HG03280 (cell line): ENCODE data around the gene RRP15.
A peak's percentile ranks its signal among the peaks of the same experiment; 100 is the strongest.

ENCODE experiments used
- ATAC-seq: cut with Tn5 transposase; IDR thresholded peaks from one replicate; pipeline ENCODE4 v1.9.1; 2021; ENCODE audit warnings: mild to moderate bottlenecking, moderate library complexity; ENCODE audit not compliant: unreplicated experiment

Gene RRP15

GRCh38 chr1:218361298-218362065, 76.4 kb downstream of the RRP15 start:
- no peak for ATAC-seq

DNA sequence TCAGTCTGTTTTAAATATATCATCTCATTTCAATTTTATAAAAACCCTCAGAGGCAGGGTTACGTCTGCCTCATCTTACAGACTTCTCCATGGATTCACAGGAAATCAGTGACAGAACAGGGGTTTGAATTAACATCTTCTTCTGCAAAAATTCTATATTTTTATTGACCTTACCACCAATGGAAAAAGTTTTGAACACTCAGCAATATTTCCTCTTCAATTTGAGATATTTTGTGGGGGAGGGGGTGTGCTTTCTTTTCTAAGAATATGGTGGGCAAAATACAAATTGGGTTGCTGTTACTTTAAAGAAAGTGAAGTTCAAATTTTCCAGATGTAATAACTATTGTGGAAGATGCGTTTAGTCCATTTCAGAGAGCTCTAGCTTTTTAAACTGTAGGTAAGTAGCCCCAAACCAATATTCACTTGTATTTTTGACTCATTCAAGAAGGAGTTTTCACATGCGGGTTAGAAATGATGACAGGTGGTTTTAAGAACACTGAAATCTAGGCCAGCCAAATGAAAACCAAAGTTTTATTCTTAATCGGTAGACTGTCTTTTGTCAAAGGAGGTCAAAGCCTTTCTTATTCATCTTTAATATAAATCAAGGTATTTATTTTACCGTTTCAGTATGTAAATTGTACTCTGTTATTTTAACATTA, 77.5 kb downstream of the RRP15 start:
- ATAC-seq, result no peak

DNA sequence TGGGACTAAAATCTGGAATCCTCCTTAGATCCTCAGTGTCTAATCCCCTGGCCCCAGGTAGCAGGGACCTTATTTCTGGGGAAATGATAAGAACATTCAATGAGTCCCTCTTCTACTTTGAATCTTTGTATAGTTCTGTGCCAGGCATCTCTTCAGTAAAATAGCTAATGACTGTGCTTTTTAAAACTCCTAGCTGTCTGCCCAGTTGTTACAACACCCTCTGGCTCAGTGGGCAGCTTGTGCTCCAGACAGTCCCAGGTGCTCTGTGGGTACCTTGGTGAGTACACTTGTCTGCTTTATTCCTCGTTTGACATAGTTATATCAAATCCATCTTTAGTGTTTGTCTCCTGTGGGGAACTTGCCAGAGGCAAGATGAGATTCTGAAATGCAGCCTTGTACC, 78.0 kb downstream of the RRP15 start:
- no peak for ATAC-seq

- ATAC-seq, result no peak
Measured at GRCh38 chr1:218364028-218364710, 79.1 kb downstream of the RRP15 start.

- no peak for ATAC-seq
Measured at GRCh38 chr1:218365226-218365999, 80.3 kb downstream of the RRP15 start.

DNA sequence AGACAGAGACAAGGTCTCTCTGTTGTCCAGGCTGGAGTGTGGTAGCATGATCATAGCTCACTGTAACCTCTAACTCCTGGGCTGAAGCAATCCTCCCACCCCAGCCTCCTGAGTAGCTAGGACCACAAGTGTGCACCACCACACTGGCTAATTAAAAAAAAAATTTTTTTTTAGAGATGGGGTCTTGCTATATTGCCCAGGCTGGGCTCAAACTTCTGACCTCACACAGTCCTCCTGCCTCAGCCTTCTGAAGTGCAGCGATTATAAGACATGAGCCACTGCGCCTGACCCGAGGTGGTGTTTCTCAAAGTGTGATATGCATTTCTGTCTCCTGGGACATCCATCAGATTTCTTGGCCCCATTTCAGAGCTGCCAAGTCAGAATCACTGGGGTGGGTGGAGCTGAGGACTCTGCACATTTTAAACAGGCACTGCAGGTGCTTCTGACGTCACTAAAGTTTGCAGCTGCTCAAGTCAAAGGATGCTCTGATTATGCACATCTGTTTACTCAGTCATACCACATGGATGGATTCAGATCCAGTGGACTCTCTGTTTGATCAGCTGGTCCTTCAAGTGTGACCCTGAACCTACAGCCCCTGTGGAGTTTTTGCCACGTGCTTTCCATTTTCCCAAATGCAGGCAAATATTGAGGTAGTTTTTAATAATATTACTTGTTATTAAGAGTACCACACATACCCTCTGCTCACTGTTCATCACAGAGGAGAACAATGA, 81.4 kb downstream of the RRP15 start:
- ATAC-seq, result no peak

GRCh38 chr1:218367118-218367517, 82.0 kb downstream of the RRP15 start:
- no peak for ATAC-seq

DNA sequence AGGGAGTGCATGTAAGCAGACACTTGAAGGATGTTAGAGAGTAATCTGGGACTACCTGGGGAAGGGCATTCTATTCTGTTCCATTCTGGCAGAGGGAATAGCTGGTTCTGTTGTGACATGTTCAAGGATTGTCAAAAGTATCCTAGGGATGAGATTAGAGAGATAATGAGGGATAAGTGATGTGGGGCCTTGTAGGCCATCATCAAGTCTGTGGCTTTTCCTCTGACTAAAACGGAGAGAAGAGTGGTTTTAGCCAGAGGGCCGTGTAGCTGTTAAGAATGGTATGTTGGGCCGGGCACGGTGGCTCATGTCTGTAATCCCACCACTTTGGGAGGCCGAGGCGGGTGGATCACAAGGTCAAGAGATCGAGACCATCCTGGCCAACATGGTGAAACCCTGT, 83.6 kb downstream of the RRP15 start:
- no peak for ATAC-seq

- ATAC-seq, result no peak
Measured at GRCh38 chr1:218369688-218370511, 84.8 kb downstream of the RRP15 start.

GRCh38 chr1:218371927-218372672, 87.0 kb downstream of the RRP15 start:
- no peak for ATAC-seq

DNA sequence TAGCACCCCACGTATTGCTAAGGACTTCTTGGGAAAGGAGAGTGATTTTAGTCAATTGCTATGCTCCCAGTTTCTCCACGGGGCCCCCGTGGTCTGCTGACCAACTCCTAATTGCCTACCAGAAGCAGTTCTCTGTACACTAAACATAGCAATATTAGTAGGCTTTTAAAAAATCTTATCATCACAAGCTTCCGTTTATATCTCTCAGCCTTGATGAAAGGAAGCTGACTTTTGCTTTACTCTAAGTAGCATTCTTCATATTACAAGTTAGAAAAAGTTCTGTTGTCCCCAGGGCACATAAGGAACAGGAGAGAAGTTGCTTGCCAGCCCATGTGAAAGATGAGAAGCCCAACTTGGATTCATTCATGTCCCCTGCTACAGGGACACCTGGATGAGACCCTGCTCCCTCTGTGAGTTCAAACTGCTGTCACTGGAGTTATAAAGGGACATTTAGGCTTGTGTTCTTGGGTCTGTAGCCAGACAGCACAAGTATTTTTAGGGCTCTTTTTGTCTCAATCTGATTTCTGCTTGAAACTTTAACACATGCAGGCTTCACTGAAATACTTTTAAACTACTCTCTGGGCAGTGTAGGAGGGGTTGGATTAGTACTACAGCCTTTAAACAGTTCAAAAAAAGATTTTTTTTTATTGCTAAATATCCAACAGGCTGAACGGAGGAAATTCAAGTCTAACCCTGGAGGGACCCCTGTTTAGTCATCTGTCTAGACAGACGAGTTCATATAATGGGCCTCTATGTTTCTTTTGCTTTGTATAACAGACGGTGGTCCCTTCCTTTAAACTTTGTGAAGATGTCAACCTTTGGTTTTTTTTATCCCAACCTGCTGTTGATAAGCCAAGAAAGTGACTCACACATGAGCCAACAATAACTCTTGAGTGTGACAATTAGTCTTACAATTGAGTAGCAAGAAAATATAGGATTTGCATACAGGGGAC, 89.6 kb downstream of the RRP15 start:
- no peak for ATAC-seq

GRCh38 chr1:218376722-218377121, 91.6 kb downstream of the RRP15 start:
- ATAC-seq, result peak; percentile 22

DNA sequence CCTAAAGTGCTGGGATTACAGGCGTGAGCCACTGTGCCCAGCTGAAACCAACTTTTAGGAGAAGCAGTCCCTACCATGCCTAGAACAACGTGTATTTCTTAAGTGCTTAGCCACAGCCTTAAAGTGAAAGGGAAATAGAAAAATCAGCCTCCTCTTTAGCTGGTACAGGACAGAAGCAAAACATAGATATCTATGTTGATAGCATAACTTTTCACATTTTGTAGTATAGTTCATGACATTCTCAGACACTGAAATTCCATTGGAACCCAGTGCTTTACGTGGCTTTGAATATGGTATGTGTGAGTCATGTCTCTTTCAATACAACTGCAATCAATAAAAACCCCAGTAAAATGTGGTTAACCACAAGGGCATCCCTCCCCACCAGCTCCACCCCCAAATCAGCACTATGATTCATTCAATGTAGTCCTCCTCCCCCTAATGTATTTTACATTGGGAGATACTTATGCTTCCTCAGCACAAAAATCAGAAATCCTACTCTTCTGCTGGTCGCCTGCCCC, 92.1 kb downstream of the RRP15 start:
- ATAC-seq, result peak; percentile 69

DNA sequence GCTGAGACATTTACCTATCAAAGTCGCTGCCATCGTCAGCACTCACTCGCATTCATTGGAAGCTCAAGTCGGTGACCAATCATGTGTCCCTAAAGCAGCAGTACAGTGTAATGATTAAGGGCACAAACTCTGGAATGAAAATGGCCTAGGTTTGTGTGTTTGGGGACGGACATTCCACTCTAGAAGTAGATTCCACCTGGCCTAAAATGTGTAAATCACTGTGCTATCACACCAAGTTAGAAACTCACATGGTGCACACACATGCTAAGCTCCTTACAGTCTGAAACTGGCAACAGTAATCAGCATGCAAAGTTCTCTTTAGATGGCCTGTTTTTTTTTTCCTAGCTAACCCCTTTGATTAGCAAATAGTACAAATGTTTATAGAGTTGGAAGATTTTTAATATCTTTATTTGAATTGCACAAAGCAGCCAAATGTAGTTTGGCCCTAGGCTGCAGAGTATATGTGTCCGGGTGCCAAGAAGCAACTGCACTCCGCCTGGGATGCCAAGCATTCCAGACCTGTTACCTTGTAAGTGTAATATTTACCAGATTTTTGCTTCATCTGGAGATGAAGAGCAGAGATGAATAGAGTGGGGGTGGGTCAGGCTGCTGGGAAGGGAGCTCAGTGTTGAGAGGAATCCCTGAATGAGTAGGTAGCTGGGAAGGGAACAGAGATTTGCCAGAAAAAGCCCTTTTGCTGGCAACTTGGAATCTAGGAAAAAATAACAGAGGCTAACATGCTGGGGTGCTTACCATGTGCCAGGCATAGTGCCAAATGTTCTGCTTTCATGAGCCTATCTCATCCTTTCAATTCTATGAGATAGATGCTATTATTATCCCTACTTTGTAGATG, 95.3 kb downstream of the RRP15 start:
- no peak for ATAC-seq

DNA sequence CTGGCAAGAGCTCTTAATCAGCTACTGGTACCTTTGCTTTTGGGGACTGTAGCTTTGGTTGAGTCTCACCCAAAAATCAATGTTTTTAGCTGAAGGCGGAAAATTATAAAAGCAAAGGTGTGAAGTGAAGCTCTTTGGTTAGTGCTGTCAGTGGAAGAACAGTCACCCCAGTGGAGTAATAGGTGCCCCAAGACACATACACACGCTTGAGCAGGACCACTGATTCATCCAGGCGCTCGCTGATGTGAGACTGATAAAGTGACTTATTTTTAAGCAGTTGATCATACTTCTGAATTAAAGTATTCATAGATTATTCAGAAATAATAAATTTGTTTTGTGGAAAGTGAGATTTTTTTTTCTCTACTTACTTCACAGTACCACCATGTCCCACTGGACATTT, 97.2 kb downstream of the RRP15 start:
- no peak for ATAC-seq

GRCh38 chr1:218383051-218383450, 98.0 kb downstream of the RRP15 start:
- no peak for ATAC-seq

DNA sequence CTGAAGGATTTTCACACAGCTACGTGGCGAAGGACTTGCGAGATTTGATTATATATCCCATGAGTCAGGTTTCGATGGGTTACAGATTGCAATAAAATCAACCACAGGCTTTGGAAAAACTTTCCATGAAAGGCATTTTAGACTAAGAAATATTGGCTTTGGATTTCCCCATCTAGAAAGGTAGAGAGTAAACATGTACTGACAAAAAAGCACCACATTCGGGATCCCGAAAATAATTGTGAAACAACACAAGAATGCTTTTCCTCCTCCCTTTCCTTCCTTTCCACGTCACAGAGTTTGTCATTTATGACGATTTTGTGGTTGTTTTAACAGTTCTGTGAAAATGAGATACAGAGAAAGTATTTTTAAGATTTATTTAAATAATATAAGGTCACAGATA, 98.6 kb downstream of the RRP15 start:
- no peak for ATAC-seq
